OCI-LY7 (cell line): Measurements from ENCODE around the gene KDM2B. TPM values are rescaled to one million over a fixed set of nuclear protein-coding genes. Genes with fewer than 3 reads are reported as not detected.

ENCODE experiments used
- BruUV-seq: library from RNA; stranded (reverse); fragments of 400-500 nt; replicated peaks from 2 replicates; lab custom pipeline; 2021; lab: Mats Ljungman, UMichigan
- CTCF ChIA-PET: fragments of 300-600 bp; sonication (Branson Sonifier 250); formaldehyde crosslinking; loops from one replicate; lab custom pipeline; 2022; ENCODE audit warnings: antibody characterized with exemption; ENCODE audit not compliant: unreplicated experiment; lab: Charles Lee
- POLR2A ChIA-PET: fragments of 300-600 bp; sonication (Branson Sonifier 250); formaldehyde crosslinking; loops from one replicate; lab custom pipeline; 2022; ENCODE audit warnings: antibody characterized with exemption; lab: Charles Lee
- DNase-seq: peaks from one replicate; pipeline ENCODE4 v3.0.0-alpha.2; 2015; ENCODE audit warnings: low spot score
- H2AFZ ChIP-seq: fragments of 200-600 bp; sonication (generic), shearing (Covaris generic); 2 replicates; pipeline ENCODE4 v1.6.1; 2014; ENCODE audit warnings: mild to moderate bottlenecking, antibody characterized with exemption, low read length, moderate library complexity
- H3K27ac ChIP-seq: fragments of 200-600 bp; sonication (generic); 2 replicates; pipeline ENCODE4 v1.5.1; 2014; ENCODE audit warnings: mixed run types, low read depth, mild to moderate bottlenecking, moderate library complexity, low read length, inconsistent platforms; ENCODE audit not compliant: poor library complexity, severe bottlenecking
- H3K36me3 ChIP-seq: fragments of 200-600 bp; sonication (generic); 2 replicates; pipeline ENCODE4 v1.6.1; 2014; ENCODE audit warnings: mild to moderate bottlenecking, antibody characterized with exemption, low read length, moderate library complexity, mixed read lengths; ENCODE audit not compliant: insufficient read depth
- H3K4me1 ChIP-seq: fragments of 200-600 bp; sonication (generic); 2 replicates; pipeline ENCODE4 v1.5.1; 2014; ENCODE audit warnings: mild to moderate bottlenecking, low read length; ENCODE audit not compliant: insufficient read depth, poor library complexity, severe bottlenecking
- H3K4me2 ChIP-seq: fragments of 200-600 bp; sonication (generic); 2 replicates; pipeline ENCODE4 v1.6.1; 2014; ENCODE audit warnings: mild to moderate bottlenecking, low read length
- H3K4me3 ChIP-seq: fragments of 200-600 bp; sonication (generic); 2 replicates; pipeline ENCODE4 v1.5.1; 2014; ENCODE audit warnings: mild to moderate bottlenecking, low read depth, low read length; ENCODE audit not compliant: poor library complexity, severe bottlenecking
- H3K79me2 ChIP-seq: fragments of 200-600 bp; sonication (generic); 2 replicates; pipeline ENCODE4 v1.6.1; 2016; ENCODE audit warnings: low read depth, mild to moderate bottlenecking, low read length, moderate library complexity, mixed read lengths; ENCODE audit not compliant: insufficient read depth
- H3K9me2 ChIP-seq: fragments of 200-600 bp; sonication (generic); 2 replicates; pipeline ENCODE4 v1.6.1; 2016; ENCODE audit warnings: mild to moderate bottlenecking, low read length, mixed read lengths; ENCODE audit not compliant: insufficient read depth
- H3K9me3 ChIP-seq: fragments of 200-600 bp; sonication (generic); 2 replicates; pipeline ENCODE4 v1.6.1; 2014; ENCODE audit warnings: mild to moderate bottlenecking, mixed run types, low read length, mixed read lengths
- H4K20me1 ChIP-seq: fragments of 200-600 bp; sonication (generic); 2 replicates; pipeline ENCODE4 v1.6.1; 2014; ENCODE audit warnings: mild to moderate bottlenecking, antibody characterized with exemption, low read length, moderate library complexity, mixed read lengths; ENCODE audit not compliant: insufficient read depth
- CTCF ChIP-seq: fragments of 200-600 bp; sonication (generic); conservative IDR thresholded peaks from 2 replicates; pipeline ENCODE4 v1.5.1; 2014; ENCODE audit warnings: mild to moderate bottlenecking, antibody characterized with exemption, low read length, moderate library complexity, mixed read lengths
- EZH2phosphoT487 ChIP-seq: fragments of 200-600 bp; sonication (generic); IDR thresholded peaks from 2 replicates; pipeline ENCODE4 v1.6.1; 2018; ENCODE audit warnings: low read depth, borderline replicate concordance, mild to moderate bottlenecking, mixed run types, antibody characterized with exemption, low read length, moderate library complexity, mixed read lengths
- intact Hi-C: fragments of 100-400 bp; cut with micrococcal nuclease; formaldehyde crosslinking; loops from one replicate; pipeline ENCODE4 v1.10.0; 2022; ENCODE audit not compliant: unreplicated experiment
- total RNA-seq, 2 experiments: library from RNA; depleted of rRNA in 1 of 2; stranded (reverse); fragments of >200 nt in 1 of 2; shearing (Covaris generic) in 1 of 2; gene quantifications; 2 replicates each; pipeline ENCODE4 v1.2.3, GENCODE V29; 2014 to 2022

The KDM2B gene
- total RNA-seq, 2 experiments from 2014 or later = 78.5 to 88.0 TPM

GRCh38 chr12:121507245-121507644 lies 73.6 kb downstream of the KDM2B start:
- DNase-seq = no peak
- ChIA-PET POLR2A (interaction anchor here (0.6 to 0.9 kb wide), 3 partner anchors 16 to 158 kb away, joined by 3 to 4 read pairs (median 3); no protein-coding TSS in a partner anchor), CTCF (no interaction called here)
- TF ChIP-seq CTCF (no peak), EZH2phosphoT487 (no peak)
- no TSS peak for BruUV-seq
- Histone ChIP-seq H3K27ac (no peak overlapping the region), H3K4me1 (no peaks in the 10 kb centered on the region), H3K79me2 (no peaks in the 10 kb centered on the region), H4K20me1 (no peaks in the 10 kb centered on the region), H2AFZ (no peak overlapping the region), H3K9me2 (no peaks in the 10 kb centered on the region), H3K36me3 (peaks cover 41% of the 10 kb centered on the region; the same call in 1 of the 2 replicates), H3K9me3 (no peaks in the 10 kb centered on the region), H3K4me2 (no peak overlapping the region), H3K4me3 (no peak overlapping the region)
- intact Hi-C loops = no loop called here

GRCh38 chr12:121505513-121505912 lies 75.3 kb downstream of the KDM2B start:
- Histone ChIP-seq H3K36me3 (peaks cover 33% of the 10 kb centered on the region; the same call in 1 of the 2 replicates), H3K4me3 (no peak overlapping the region), H3K9me2 (no peaks in the 10 kb centered on the region), H3K79me2 (no peaks in the 10 kb centered on the region), H3K27ac (no peak overlapping the region), H3K4me2 (no peak overlapping the region), H2AFZ (no peak overlapping the region), H4K20me1 (no peaks in the 10 kb centered on the region), H3K9me3 (no peaks in the 10 kb centered on the region), H3K4me1 (peaks cover under 1% of the 10 kb centered on the region)
- ChIA-PET CTCF (no interaction called here), POLR2A (interaction anchor here (0.7 kb wide), 1 partner anchor 14 kb away, joined by 3 read pairs; no protein-coding TSS in a partner anchor)
- TF ChIP-seq CTCF (no peak), EZH2phosphoT487 (no peak)
- no TSS peak for BruUV-seq
- intact Hi-C loops = no loop called here
- no peak for DNase-seq

GRCh38 chr12:121504505-121504904 lies 76.3 kb downstream of the KDM2B start:
- no TSS peak for BruUV-seq

More at GRCh38 chr12:121504505-121504904, 76.3 kb downstream of the KDM2B start:
- CTCF ChIA-PET = interaction anchor here (0.6 kb wide), 1 partner anchor 498 kb away, joined by 4 read pairs; no protein-coding TSS in a partner anchor
- POLR2A ChIA-PET = interaction anchor here (0.7 kb wide), 1 partner anchor 19 kb away, joined by 10 read pairs; no protein-coding TSS in a partner anchor
- Histone ChIP-seq H2AFZ (no peak overlapping the region), H3K79me2 (no peaks in the 10 kb centered on the region), H3K9me3 (no peaks in the 10 kb centered on the region), H3K36me3 (peaks cover 26% of the 10 kb centered on the region; the same call in 1 of the 2 replicates), H3K9me2 (no peaks in the 10 kb centered on the region), H3K4me1 (peaks cover 6% of the 10 kb centered on the region), H3K4me2 (no peak overlapping the region), H3K4me3 (no peak overlapping the region), H3K27ac (no peak overlapping the region), H4K20me1 (no peaks in the 10 kb centered on the region)
- intact Hi-C loops = no loop called here
- TF ChIP-seq EZH2phosphoT487 = no peak
- TF ChIP-seq CTCF = no peak
- no peak for DNase-seq
